ENCODE results near the gene NHLRC3.

GRCh38 chr13:39099231-39099630 lies 61.0 kb downstream of the NHLRC3 start:
- TF ChIP-seq POLR2A (IDR thresholded peaks at IDR 0.05) (no peak), CTCF (IDR thresholded peaks at IDR 0.05) (no peak)

All from thyroid gland (tissue), 4 donors.